ENCODE data around the gene DNAJA1.

GRCh38 chr9:33082538-33083326 is 57.7 kb downstream of the DNAJA1 start:
- no peak for TF ChIP-seq POLR2A (IDR thresholded peaks at IDR 0.05)
- TF ChIP-seq CTCF (IDR thresholded peaks at IDR 0.05), result no peak
- TF ChIP-seq POLR2AphosphoS5 (IDR thresholded peaks at IDR 0.05; ENCODE audit: insufficient read depth in 1 of 2, low read depth in 1 of 2), result no peak
